GM18502 (cell line): ENCODE results near the gene HNF4A.
"Not testable (repeated sequence)": the region's sequence is repeated elsewhere in the genome, so short reads cannot be mapped to it uniquely, and the experiment has no call there.

Experiments
- ATAC-seq: cut with Tn5 transposase; IDR thresholded peaks from one replicate; pipeline ENCODE4 v1.9.1; 2021; ENCODE audit warnings: mild to moderate bottlenecking; ENCODE audit not compliant: unreplicated experiment, poor library complexity

HNF4A gene

DNA sequence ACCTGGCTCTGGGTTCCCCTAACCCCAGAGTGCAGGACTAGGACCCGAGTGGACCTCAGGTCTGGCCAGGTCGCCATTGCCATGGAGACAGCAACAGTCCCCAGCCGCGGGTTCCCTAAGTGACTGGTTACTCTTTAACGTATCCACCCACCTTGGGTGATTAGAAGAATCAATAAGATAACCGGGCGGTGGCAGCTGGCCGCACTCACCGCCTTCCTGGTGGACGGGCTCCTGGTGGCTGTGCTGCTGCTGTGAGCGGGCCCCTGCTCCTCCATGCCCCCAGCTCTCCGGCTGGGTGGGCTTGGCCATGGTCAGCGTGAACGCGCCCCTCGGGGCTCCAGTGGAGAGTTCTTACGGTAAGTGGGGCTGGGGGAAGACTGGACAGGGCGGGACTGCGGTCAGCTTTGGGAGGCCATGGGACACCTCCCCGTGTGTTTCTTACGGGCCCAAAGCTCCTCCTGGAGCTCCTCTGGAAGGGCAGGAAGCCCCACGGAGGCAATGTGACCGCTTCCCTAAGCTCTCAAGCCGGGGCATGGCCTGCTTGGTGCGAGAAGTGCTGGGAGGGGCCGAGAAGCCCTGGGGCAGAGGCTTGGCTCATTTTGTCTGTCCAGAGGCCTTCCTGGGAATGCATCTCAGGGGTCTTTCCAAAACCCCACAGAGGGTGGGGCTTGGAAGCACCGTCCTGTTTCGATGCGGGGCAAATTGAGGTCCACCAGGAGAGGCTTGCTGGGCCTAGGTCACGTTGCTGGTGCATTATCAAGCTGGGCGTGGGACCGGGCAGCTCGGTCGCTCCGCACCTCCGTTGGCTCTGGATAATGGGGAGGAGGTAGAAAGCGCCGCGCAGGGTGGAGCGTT, at the start of gene HNF4A:
Gene HNF4A (plus strand): TSS at position 202 of the 855 bp plus-strand sequence. CDS start 106 bp downstream, at position 308.
- ATAC-seq = no peak

DNA sequence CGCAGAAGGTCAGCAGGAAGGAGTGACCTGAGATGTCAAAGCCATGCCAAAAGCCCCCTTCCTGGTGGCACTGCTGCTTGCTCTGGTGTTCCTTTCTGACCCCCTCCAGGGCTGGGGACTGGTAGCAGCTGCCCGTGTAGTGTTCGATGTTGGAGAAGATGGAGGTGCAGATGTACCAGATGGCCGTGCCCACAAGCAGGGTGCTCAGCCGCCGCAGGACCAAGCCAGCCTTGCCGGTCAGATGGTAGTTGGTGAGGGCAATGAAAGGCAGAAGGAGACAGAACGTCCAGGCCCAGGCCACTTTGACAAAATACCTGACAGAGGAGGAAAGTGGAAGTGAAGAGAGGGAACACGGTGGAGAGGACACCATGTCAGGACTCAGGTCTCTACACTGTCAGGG, 48.6 kb upstream of the HNF4A start:
- ATAC-seq = no peak

DNA sequence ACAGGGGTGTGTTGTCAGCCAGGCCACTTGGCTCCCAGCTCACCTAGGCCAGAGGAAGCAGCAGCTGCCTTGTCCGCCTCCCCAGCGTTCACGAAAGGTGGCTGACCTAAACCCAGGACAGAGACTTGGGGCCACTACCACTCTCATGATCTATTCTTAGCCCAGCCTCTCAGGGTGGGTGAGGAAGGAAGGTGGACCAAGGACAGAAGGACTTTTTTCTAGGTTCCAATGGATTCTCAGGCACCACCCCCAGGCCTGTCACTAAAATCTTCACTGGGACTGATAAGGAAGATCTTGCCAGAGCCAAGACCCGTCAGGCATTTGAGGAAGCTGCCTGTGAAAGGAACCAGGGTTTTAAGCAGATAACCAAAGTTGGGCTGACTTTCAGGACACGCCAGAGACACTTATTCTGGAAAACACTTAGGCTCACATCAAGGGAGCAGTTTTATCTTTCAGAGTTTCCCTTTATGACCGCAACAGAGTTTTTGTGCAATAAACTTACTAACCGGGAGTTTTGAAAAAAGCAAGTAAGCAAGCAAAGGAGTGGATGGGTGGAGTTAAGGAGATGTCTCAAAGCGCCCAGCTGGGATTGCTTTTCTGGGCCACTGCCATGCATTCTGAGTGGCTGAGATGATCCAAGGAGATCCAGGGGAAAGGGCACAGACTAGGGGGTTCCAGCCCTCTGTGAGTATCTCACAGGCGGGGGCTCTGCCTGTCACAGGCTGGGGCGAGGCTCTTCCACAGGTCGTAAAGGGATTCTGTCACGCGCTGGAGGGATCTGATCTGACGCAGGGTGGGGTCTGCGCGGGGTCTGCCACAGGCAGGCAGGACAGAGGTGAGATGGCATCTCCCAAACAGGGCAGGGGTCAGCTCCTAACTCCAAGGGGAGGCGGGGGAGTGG, 45.5 kb upstream of the HNF4A start:
- peak; percentile 5 for ATAC-seq

DNA sequence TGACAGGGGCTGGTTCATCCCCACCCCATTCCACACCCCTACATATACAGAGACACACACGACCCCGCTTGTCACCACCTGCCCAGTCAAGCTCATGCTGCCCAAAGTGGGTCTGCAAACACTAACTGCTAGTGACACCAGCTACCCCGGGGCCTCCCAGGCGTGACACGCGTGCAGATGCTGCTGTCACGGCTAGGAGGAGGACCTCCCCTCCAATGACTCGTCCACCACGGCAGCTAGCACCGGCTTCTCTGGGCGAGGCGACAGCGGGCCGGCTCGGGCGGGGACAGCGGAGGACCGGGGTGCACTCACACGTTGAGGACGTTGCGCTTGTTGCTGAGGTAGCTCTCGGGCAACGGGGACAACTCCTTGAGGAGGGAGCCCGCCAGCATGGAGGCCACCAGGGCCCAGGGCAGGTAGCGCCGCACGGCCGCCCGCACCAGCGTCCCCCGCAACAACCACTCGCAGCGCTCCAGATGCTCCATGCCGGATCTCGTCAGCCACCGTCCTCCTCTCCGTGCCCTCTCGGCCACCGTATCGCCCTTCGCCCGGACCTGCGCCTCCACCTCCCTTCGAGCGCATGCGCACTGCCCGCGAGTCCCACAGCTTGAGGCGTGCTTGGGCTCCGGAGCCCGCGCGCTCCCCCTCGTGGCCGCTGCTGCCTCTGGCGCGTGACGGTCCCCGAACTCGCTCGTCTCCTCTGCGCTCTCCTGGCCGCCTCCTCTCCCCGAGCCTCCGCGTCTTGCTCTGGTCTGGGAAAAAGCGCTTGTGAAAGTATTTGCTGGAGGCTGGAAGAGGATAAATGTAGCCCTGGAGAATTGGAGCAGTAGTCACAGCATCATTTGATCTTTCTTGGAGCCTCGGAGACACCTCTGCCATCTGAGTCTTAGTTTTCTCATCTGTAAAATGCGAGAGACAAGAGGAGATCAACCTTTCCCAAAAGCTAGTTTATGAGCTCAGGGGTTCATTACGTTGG, 44.5 kb upstream of the HNF4A start, which contains the start of gene FITM2:
Gene FITM2 (minus strand): TSS at position 539 of the 976 bp plus-strand sequence. CDS start 54 bp downstream, at position 485.
- peak; percentile 92 for ATAC-seq

DNA sequence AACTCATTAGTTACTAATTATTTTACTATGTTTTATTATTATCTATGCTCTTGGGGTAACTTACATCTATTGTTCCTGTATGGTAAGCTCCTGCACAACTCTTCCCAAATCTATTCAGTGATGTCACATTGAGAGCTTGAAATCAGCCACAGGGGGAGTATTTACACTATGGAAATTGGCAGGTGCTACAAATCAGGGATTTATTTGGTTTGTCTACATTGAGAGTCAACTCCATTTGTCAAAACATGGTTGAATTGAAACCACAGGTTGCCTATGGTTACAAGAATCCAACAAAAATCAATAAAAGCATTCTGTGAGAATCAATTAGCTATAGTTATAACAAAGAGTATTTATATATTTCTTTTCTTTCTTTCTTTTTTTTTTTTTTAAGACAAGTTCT, 40.6 kb upstream of the HNF4A start:
- no peak for ATAC-seq

DNA sequence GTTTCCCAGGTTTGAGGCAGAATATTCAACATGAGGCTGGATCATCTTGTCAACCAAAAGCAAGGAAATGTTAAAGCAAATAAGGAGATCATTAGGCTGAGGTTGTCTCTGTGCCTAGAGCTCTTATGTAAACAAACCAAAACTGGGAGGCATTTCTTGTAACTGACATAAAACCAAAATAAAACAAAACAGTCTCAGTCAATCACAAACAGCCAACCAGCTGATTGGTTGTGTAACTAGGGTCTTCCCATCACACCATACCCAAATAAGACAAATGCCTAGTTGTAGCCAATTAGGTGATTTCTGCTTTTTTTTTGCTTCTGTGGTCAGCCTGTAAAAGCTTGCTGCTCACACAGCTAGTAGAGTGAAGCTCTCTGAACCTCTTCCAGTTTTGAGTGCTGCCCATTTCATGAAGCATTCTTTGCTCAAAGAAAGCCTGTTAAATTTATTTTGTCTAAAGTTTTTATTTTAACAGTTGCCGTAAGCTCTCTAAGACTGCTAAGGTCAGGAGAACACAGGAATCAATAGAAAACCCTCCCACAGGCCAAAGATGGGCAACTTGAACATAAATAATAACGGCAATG, 35.6 kb upstream of the HNF4A start:
- no peak for ATAC-seq

DNA sequence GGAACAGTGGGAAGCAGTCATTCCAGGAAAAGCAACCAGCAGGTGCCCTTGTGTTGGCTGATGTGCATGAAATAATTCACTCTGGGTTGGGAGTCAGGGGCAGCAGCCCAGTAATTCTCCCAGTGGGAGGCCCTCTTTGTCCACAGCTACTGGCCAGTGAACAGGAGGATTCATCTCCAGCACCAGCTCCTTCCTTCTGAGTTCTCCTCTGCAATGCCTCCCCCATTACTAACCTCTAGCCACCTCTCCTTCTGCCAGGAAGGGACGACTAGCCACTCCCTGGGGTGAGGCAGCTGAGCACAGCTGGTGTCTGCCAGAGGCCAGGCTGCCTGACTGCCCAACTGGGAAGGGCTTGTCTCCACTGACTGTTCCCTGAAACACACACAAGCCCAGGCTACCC, 31.2 kb upstream of the HNF4A start:
- ATAC-seq = no peak

DNA sequence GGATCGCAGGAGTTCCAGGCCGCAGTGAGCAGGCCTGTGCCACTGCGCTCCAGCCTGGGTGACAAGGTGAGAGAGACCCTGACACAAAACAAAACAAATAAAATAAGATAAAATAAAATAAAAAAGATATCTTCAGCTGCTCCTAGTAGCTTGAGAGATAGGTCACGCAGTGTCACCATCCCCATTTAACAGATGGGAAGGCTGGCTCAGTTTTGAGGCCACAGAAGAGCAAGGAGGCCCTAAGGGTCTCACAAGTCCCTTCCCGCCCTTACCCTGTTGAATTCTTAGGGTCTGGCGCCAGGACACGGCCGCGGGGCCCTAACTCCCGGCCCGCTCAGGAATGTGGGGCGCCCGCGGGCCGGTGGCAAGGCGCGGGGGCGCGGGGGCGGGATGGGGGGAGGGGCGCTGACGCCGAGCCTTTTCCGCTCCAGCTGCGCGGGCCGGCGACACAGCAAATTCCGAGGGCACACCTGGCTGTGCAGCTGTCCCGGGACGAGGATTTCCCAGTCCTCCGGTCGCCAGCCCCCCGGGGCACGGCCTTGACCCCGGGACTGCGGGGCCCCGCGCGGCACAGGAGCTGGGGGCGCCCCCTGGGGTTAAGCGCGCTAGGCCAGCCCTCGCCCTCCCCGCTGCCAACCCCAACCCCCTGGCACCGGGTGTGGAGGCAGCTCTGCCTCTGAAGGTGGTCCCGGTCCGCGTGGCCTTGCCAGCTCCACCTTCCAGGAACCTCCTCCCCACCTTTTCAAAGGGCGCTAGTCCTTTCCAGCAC, 28.9 kb upstream of the HNF4A start:
- no peak for ATAC-seq

DNA sequence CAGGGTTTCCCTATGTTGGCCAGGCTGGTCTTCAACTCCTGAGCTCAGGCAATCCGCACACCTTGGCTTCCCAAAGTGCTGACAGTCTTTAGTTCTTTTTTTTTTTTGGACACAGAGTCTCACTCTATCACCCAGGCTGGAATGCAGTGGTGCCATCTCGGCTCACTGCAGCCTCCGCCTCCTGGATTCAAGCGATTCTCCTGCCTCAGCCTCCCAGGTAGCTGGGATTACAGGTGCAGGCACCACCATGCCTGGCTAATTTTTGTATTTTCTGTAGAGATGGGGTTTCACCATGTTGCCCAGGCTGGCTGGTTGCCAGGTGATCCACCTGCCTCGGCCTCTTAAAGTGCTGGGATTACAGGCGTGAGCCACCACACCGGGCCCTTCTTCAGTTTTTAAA, 27.8 kb upstream of the HNF4A start:
- ATAC-seq = not testable (repeated sequence)

DNA sequence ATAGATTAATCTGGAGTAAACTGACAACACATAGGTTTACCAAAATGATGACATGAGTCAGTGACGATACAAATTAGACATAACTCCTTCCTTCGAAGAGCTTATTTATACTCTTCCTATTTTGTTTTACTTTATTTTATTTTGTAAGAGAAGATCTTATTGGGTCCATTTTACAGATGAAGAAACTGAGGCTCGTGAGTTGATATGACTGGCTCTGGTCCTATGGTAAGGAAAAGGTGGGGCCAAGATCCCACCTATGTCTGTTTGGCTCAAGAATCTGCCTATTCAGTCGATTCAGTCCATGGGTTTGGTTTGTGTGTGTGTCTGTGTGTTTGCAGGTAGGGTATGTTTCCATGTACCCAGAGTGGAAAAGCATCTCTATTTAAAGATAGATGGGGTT, 27.1 kb upstream of the HNF4A start:
- no peak for ATAC-seq

DNA sequence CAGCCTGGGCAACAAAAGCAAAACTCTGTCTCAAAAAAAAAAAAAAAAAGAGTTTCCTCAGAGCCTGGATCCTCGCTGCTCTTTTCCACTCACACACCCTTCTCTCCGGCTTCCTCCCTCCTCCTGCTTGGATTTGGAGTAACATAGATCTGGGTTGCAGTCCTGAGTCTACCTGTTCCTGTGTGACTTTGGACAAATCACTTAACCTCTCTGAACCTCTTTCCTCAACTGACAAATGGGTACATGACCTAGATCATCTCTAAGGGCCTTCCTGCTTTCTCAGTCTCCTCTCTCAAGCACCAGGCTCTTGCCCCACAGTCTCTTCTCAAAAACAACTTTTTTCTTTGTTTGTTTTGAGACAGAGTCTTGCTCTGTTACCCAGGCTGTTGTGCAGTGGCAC, 24.3 kb upstream of the HNF4A start:
- no peak for ATAC-seq

DNA sequence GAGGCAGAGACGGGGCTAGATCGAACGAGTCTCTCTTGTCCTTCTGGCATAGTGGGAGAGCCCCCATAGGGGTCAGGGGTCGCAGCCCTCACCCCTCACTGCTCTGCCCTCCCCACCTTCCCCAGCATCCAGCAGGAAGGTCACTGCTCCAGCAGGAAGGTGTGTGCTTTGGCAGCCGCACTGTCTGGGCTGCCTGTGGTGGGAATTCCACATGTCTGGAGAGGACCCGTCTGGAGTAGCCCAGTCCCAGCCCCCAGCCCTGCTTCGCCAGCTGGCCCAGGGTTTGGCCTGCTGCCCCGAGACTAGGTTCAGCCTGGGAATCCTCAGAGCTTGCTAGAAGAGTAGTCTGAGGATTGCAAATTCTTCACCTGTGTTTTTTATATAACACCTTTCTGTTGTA, 21.2 kb upstream of the HNF4A start:
- ATAC-seq = no peak

DNA sequence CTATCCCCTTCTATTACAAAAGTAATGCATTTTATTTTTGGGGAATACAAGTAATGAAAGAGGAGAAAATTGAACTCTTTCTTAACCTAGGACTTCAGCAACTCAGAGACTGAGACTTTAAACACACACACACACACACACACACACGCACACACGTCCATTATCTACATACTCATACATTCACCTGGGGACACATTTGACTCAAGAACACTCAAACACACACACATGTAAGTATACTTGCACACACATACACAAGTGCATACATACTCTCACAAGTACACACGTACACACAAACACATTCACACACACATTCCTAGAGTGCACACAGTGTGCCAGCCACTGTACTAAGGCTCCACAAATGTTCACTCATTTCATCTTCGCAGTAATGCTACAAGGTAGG, 20.8 kb upstream of the HNF4A start:
- ATAC-seq = no peak

DNA sequence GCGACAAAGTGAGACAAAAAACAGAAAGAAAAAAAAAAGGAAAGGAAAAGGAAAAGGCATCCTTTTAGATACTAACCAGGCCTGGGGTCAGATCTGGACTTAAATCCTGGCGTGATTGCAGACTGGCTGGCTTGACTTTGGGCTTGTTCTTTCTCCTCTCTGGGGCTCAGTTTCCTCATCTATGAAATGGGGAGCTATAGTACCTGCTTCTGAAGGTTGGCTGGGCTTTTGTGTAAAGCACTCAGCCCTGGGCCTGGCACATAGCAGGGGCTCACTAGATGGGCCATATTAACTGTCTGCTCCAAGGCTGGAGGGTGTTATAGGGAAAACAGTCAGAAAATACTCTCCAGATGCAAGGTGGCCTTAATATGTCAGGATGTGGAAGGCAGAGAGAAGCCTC, 19.8 kb upstream of the HNF4A start:
- no peak for ATAC-seq

DNA sequence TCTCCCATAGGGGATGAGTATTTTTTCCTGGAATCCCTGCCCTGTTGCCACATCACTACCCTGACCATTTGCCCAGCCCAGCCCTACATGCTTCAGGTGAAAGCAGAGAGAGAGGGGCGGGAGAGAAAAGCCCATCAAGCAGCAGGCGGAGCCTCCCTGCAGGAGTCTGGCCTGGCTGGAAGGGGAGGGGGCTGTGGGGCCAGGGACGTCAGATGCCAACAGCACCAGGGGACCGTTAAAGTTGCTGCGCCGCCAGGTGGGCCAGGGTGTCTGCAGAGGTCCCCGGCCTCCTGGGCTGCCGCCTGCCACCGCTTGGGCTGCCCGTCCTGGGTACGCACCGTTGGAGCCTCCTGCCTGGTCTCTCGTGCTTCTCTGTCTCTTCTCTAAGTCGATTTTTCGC, 19.4 kb upstream of the HNF4A start:
- no peak for ATAC-seq

DNA sequence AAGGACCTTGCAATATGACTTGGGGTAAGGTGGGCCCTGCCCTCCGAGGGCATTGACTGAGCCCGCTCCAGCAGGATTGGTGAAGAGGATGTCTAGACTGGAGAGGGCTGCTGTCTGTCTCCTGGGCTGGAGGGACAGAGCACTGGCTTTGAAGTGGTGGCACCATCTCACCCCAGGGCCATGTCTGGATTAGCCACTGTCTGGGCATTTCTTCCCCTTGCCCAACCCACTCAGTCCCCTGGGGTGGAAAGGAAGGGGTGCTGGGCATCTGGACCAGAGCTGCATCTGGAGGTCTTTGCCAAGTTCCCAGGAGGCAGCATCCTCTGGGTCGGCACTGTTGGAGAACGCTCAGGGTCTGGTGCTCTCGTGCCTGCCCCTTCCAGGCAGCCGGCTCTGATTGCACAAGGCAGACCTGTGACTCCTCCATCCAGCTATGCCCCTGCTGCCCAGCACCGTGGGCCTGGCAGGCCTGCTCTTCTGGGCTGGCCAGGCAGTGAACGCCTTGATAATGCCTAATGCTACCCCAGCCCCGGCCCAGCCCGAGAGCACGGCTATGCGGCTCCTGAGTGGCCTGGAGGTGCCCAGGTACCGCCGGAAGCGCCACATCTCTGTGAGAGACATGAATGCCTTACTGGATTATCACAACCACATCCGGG, 18.6 kb upstream of the HNF4A start, which contains the start of gene R3HDML:
Gene R3HDML (plus strand): TSS at position 319 of the 656 bp plus-strand sequence. CDS start 115 bp downstream, at position 434.
- no peak for ATAC-seq

DNA sequence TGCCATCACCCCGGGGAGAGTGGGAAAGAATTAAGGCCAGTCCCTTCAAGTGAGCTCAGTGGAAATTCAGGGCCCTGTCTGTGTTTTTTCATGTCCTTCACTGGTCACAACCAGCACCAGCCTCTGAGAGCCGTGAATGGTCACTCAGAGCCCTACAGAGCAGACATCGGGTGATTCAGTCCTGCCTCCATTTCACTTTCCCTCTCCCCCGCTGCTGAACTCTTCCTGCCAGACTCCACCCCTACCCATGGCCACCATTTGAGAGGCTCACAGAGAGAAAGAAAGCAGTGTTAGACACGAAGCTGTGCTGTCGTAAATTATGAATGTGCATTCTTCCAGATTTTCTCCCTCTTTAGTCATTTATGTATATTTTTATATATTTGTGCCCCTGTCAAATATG, 13.3 kb upstream of the HNF4A start:
- no peak for ATAC-seq

DNA sequence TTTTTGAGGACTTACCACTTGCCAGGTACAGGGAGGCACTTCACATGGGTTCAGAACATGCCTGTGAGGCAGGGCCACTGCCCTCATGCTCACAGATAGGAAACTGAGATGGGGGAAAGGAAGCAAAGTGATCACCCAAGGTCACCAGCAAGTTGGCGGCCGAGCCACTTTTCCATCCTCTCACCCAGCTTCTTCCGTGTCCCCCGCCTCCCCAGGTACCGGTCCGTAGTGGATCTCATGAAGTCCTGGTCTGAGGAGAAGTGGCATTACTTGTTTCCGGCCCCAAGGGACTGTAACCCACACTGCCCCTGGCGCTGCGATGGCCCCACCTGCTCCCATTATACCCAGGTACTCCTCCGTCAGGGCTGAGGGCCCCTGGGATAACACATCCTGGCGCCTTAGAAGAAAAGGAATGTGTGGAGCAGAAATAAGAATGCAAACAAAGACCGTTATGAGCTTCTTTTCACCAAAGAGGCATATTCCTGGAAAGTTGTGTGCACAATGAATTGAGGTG, 12.3 kb upstream of the HNF4A start:
- no peak for ATAC-seq
